Measurements from ENCODE around the gene POLR2F. TPM values are rescaled to one million over a fixed set of nuclear protein-coding genes. Genes with fewer than 3 reads are reported as not detected.

The POLR2F gene
- total and polyA plus RNA-seq, 9 of the 15 experiments (the other 6 are each of a cell fraction or from before 2014, with no cell fraction given), result 98.9 to 410 (median 168) TPM

Small RNA genes lying within 50 kb of the gene (microRNA-seq; reads per million reads assigned to microRNA genes)
- gene MIR4534 (ENCODE audit: borderline microRNAs expressed), result not detected
- 1.0 reads per million, percentile 7 among the genes with 10 or more reads in this experiment for gene MIR6820 (ENCODE audit: borderline microRNAs expressed)

Other genes with a start within 250 kb of the POLR2F start
Only the 7 nearest of the 12 such genes appear.
- gene GALR3, start 130.3 kb upstream of the POLR2F start, total RNA-seq (2014; rRNA removed), result 0.24 TPM in 1 of 2 replicates, not detected in the other
- not detected in 2 replicates for gene GALR3, start 130.3 kb upstream of the POLR2F start, total RNA-seq (2014; rRNA removed; fragmentation: Illumina TruSeq; extraction: Trizol)
- not detected in 2 replicates for gene GALR3, start 130.3 kb upstream of the POLR2F start, total RNA-seq (2015; rRNA removed; fragmentation: Illumina TruSeq; extraction: Trizol)
- 0.13 and 0.31 TPM in 2 replicates for gene GALR3, start 130.3 kb upstream of the POLR2F start, total RNA-seq (2021)
- gene GALR3, start 130.3 kb upstream of the POLR2F start, polyA plus RNA-seq (2011; rRNA removed), result 0.11 TPM in 1 of 2 replicates, not detected in the other
- not detected in 2 replicates for gene GALR3, start 130.3 kb upstream of the POLR2F start, polyA plus RNA-seq (2014; fragmentation: Illumina TruSeq; extraction: Trizol)
- not detected for gene GALR3, start 130.3 kb upstream of the POLR2F start, polyA plus RNA-seq (2014; fragmentation: Nextera tagmentation; extraction: Ambion mirVana)
- not detected in 2 replicates for gene GALR3, start 130.3 kb upstream of the POLR2F start, polyA plus RNA-seq (2014; rRNA removed)
- 22.9 and 27.5 TPM in 2 replicates for gene ANKRD54, start 109.4 kb upstream of the POLR2F start, total RNA-seq (2014; rRNA removed)
- 8.8 and 11.5 TPM in 2 replicates for gene ANKRD54, start 109.4 kb upstream of the POLR2F start, total RNA-seq (2014; rRNA removed; fragmentation: Illumina TruSeq; extraction: Trizol)
- gene ANKRD54, start 109.4 kb upstream of the POLR2F start, total RNA-seq (2015; rRNA removed; fragmentation: Illumina TruSeq; extraction: Trizol), result 16.1 and 17.0 TPM in 2 replicates
- gene ANKRD54, start 109.4 kb upstream of the POLR2F start, total RNA-seq (2021), result 23.6 and 24.3 TPM in 2 replicates
- gene ANKRD54, start 109.4 kb upstream of the POLR2F start, polyA plus RNA-seq (2011; rRNA removed), result 14.5 and 21.8 TPM in 2 replicates
- gene ANKRD54, start 109.4 kb upstream of the POLR2F start, polyA plus RNA-seq (2014; fragmentation: Illumina TruSeq; extraction: Trizol), result 17.5 and 21.6 TPM in 2 replicates
- gene ANKRD54, start 109.4 kb upstream of the POLR2F start, polyA plus RNA-seq (2014; fragmentation: Nextera tagmentation; extraction: Ambion mirVana), result 10 to 100 TPM in 1 of 2 experiments, 1 to 10 TPM in 1; 5.9 to 11.6 TPM
- 22.4 and 24.6 TPM in 2 replicates for gene ANKRD54, start 109.4 kb upstream of the POLR2F start, polyA plus RNA-seq (2014; rRNA removed)
- gene EIF3L, start 104.3 kb upstream of the POLR2F start, total RNA-seq (2014; rRNA removed), result 282 and 295 TPM in 2 replicates
- gene EIF3L, start 104.3 kb upstream of the POLR2F start, total RNA-seq (2014; rRNA removed; fragmentation: Illumina TruSeq; extraction: Trizol), result 347 and 353 TPM in 2 replicates
- gene EIF3L, start 104.3 kb upstream of the POLR2F start, total RNA-seq (2015; rRNA removed; fragmentation: Illumina TruSeq; extraction: Trizol), result 306 and 312 TPM in 2 replicates
- gene EIF3L, start 104.3 kb upstream of the POLR2F start, total RNA-seq (2021), result 402 and 426 TPM in 2 replicates
- 699 and 703 TPM in 2 replicates for gene EIF3L, start 104.3 kb upstream of the POLR2F start, polyA plus RNA-seq (2011; rRNA removed)
- 395 and 506 TPM in 2 replicates for gene EIF3L, start 104.3 kb upstream of the POLR2F start, polyA plus RNA-seq (2014; fragmentation: Illumina TruSeq; extraction: Trizol)
- 100 to 1,000 TPM; 368 to 462 TPM for gene EIF3L, start 104.3 kb upstream of the POLR2F start, polyA plus RNA-seq (2014; fragmentation: Nextera tagmentation; extraction: Ambion mirVana)
- 257 and 313 TPM in 2 replicates for gene EIF3L, start 104.3 kb upstream of the POLR2F start, polyA plus RNA-seq (2014; rRNA removed)
- gene MICALL1, start 47.4 kb upstream of the POLR2F start, total RNA-seq (2014; rRNA removed), result 9.3 and 13.9 TPM in 2 replicates
- 5.9 and 6.4 TPM in 2 replicates for gene MICALL1, start 47.4 kb upstream of the POLR2F start, total RNA-seq (2014; rRNA removed; fragmentation: Illumina TruSeq; extraction: Trizol)
- gene MICALL1, start 47.4 kb upstream of the POLR2F start, total RNA-seq (2015; rRNA removed; fragmentation: Illumina TruSeq; extraction: Trizol), result 6.1 and 7.6 TPM in 2 replicates
- gene MICALL1, start 47.4 kb upstream of the POLR2F start, total RNA-seq (2021), result 20.4 and 21.5 TPM in 2 replicates
- 4.0 and 5.8 TPM in 2 replicates for gene MICALL1, start 47.4 kb upstream of the POLR2F start, polyA plus RNA-seq (2011; rRNA removed)
- gene MICALL1, start 47.4 kb upstream of the POLR2F start, polyA plus RNA-seq (2014; fragmentation: Illumina TruSeq; extraction: Trizol), result 10.4 and 11.4 TPM in 2 replicates
- gene MICALL1, start 47.4 kb upstream of the POLR2F start, polyA plus RNA-seq (2014; fragmentation: Nextera tagmentation; extraction: Ambion mirVana), result under 1 TPM; 0.32 to 0.62 TPM
- gene MICALL1, start 47.4 kb upstream of the POLR2F start, polyA plus RNA-seq (2014; rRNA removed), result 7.7 and 8.2 TPM in 2 replicates
- 0.32 and 0.82 TPM in 2 replicates for gene C22orf23, start 98 bp upstream of the POLR2F start, total RNA-seq (2014; rRNA removed)
- 0.25 and 0.48 TPM in 2 replicates for gene C22orf23, start 98 bp upstream of the POLR2F start, total RNA-seq (2014; rRNA removed; fragmentation: Illumina TruSeq; extraction: Trizol)
- 0.26 and 0.51 TPM in 2 replicates for gene C22orf23, start 98 bp upstream of the POLR2F start, total RNA-seq (2015; rRNA removed; fragmentation: Illumina TruSeq; extraction: Trizol)
- gene C22orf23, start 98 bp upstream of the POLR2F start, total RNA-seq (2021), result 0.49 and 0.64 TPM in 2 replicates
- gene C22orf23, start 98 bp upstream of the POLR2F start, polyA plus RNA-seq (2011; rRNA removed), result 0.33 and 0.79 TPM in 2 replicates
- 0.69 and 1.0 TPM in 2 replicates for gene C22orf23, start 98 bp upstream of the POLR2F start, polyA plus RNA-seq (2014; fragmentation: Illumina TruSeq; extraction: Trizol)
- under 1 TPM; 0.53 to 0.91 TPM for gene C22orf23, start 98 bp upstream of the POLR2F start, polyA plus RNA-seq (2014; fragmentation: Nextera tagmentation; extraction: Ambion mirVana)
- gene C22orf23, start 98 bp upstream of the POLR2F start, polyA plus RNA-seq (2014; rRNA removed), result 0.65 and 0.82 TPM in 2 replicates
- not detected in 2 replicates for gene SOX10, start 30.9 kb downstream of the POLR2F start, total RNA-seq (2014; rRNA removed)
- not detected in 2 replicates for gene SOX10, start 30.9 kb downstream of the POLR2F start, total RNA-seq (2014; rRNA removed; fragmentation: Illumina TruSeq; extraction: Trizol)
- not detected in 2 replicates for gene SOX10, start 30.9 kb downstream of the POLR2F start, total RNA-seq (2015; rRNA removed; fragmentation: Illumina TruSeq; extraction: Trizol)
- not detected in 2 replicates for gene SOX10, start 30.9 kb downstream of the POLR2F start, total RNA-seq (2021)
- not detected in 2 replicates for gene SOX10, start 30.9 kb downstream of the POLR2F start, polyA plus RNA-seq (2011; rRNA removed)
- gene SOX10, start 30.9 kb downstream of the POLR2F start, polyA plus RNA-seq (2014; fragmentation: Illumina TruSeq; extraction: Trizol), result not detected in 2 replicates
- gene SOX10, start 30.9 kb downstream of the POLR2F start, polyA plus RNA-seq (2014; fragmentation: Nextera tagmentation; extraction: Ambion mirVana), result not detected
- not detected in 2 replicates for gene SOX10, start 30.9 kb downstream of the POLR2F start, polyA plus RNA-seq (2014; rRNA removed)
- gene PICK1, start 103.7 kb downstream of the POLR2F start, total RNA-seq (2014; rRNA removed), result 8.6 and 11.3 TPM in 2 replicates
- gene PICK1, start 103.7 kb downstream of the POLR2F start, total RNA-seq (2014; rRNA removed; fragmentation: Illumina TruSeq; extraction: Trizol), result 4.3 and 5.2 TPM in 2 replicates
- 6.5 and 6.7 TPM in 2 replicates for gene PICK1, start 103.7 kb downstream of the POLR2F start, total RNA-seq (2015; rRNA removed; fragmentation: Illumina TruSeq; extraction: Trizol)
- gene PICK1, start 103.7 kb downstream of the POLR2F start, total RNA-seq (2021), result 7.1 and 9.2 TPM in 2 replicates
- 9.6 and 14.5 TPM in 2 replicates for gene PICK1, start 103.7 kb downstream of the POLR2F start, polyA plus RNA-seq (2011; rRNA removed)
- gene PICK1, start 103.7 kb downstream of the POLR2F start, polyA plus RNA-seq (2014; fragmentation: Illumina TruSeq; extraction: Trizol), result 7.1 and 7.9 TPM in 2 replicates
- under 1 TPM in 1 of 2 experiments, not detected in 1; 0.06 TPM for gene PICK1, start 103.7 kb downstream of the POLR2F start, polyA plus RNA-seq (2014; fragmentation: Nextera tagmentation; extraction: Ambion mirVana)
- 9.4 and 11.0 TPM in 2 replicates for gene PICK1, start 103.7 kb downstream of the POLR2F start, polyA plus RNA-seq (2014; rRNA removed)